IPS-15b (cell line): ENCODE data around the gene HINFP.

Experiments used
- H3K27me3 ChIP-seq: one replicate; pipeline ENCODE4 v1.6.1; 2013; ENCODE audit warnings: low read length; ENCODE audit not compliant: control insufficient read depth, insufficient read depth
- H3K36me3 ChIP-seq: one replicate; pipeline ENCODE4 v1.6.1; 2013; ENCODE audit warnings: low read length; ENCODE audit not compliant: control insufficient read depth, insufficient read depth
- H3K4me1 ChIP-seq: one replicate; pipeline ENCODE4 v1.6.1; 2013; ENCODE audit warnings: mild to moderate bottlenecking, low read length; ENCODE audit not compliant: control insufficient read depth, insufficient read depth
- H3K4me3 ChIP-seq: one replicate; pipeline ENCODE4 v1.5.1; 2013; ENCODE audit warnings: low read depth, low read length
- H3K9ac ChIP-seq: one replicate; pipeline ENCODE4 v1.6.1; 2013; ENCODE audit warnings: low read depth, mild to moderate bottlenecking, low read length
- H3K9me3 ChIP-seq: one replicate; pipeline ENCODE4 v1.6.1; 2013; ENCODE audit warnings: mild to moderate bottlenecking, low read length; ENCODE audit not compliant: control insufficient read depth, insufficient read depth

Gene HINFP

DNA sequence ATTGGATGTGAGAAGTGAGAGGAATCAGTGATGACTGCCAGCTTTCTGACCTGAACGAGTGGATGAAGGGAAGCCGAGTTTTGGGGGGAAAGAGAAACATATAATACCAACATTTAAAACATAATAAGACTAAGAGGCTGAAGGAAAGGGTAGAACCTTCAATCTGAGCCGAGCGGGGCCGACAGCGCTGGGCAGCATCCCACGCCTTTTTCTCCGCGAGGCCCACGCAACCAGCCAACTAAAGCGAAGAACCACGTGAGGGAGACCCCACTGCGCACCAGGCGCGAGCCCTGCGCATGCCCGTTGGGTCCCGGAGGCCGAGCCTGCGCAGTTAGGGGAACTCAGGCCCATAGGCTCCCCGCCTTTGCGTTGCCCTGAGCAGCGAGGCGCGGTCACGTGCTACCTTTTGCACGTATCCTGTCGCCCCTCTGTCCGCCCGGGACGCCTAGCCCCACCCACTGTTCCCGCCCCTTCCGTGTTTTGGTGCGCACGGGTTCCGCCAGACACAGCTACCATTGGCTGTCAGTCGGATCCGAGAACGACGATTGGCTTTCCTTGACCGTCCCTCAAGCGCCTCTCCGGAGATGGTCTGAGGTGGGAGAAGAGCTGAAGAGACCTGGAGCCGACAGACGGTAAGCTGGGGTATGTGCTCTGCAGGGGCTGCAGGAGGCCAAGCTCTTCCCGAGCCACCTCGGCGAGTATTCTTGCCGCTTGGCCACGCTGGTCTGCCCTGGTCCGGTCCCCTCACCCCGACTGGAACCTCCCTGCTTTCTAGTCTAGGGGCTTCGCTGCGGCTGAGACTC, at the start of gene HINFP:
Gene HINFP, plus strand, starts transcription at position 573 of the 803 bp plus-strand sequence. CDS start 5,365 bp downstream, outside the sequence.
- peak within 1 kb of the TSS; percentile 99 for H3K4me3 ChIP-seq
- no peaks in the 10 kb centered on the region for H3K27me3 ChIP-seq
- H3K4me1 ChIP-seq = peaks cover 7% of the 10 kb centered on the region
- H3K36me3 ChIP-seq = peaks cover under 1% of the 10 kb centered on the region
- H3K9me3 ChIP-seq = no peaks in the 10 kb centered on the region
- H3K9ac ChIP-seq = peak within 1 kb of the TSS; percentile 70

GRCh38 chr11:119077839-119078238, 43.5 kb upstream of the HINFP start:
- no peak overlapping the region for H3K9ac ChIP-seq
- no peaks in the 10 kb centered on the region for H3K4me1 ChIP-seq
- no peaks in the 10 kb centered on the region for H3K9me3 ChIP-seq
- peaks cover 47% of the 10 kb centered on the region for H3K36me3 ChIP-seq
- no peaks in the 10 kb centered on the region for H3K27me3 ChIP-seq
- H3K4me3 ChIP-seq = no peak overlapping the region

- no peaks in the 10 kb centered on the region for H3K4me1 ChIP-seq
- no peaks in the 10 kb centered on the region for H3K27me3 ChIP-seq
- H3K9me3 ChIP-seq = no peaks in the 10 kb centered on the region
- no peak overlapping the region for H3K4me3 ChIP-seq
- H3K9ac ChIP-seq = no peak overlapping the region
- H3K36me3 ChIP-seq = peaks cover 42% of the 10 kb centered on the region
Measured at GRCh38 chr11:119078675-119079420, 42.5 kb upstream of the HINFP start.

DNA sequence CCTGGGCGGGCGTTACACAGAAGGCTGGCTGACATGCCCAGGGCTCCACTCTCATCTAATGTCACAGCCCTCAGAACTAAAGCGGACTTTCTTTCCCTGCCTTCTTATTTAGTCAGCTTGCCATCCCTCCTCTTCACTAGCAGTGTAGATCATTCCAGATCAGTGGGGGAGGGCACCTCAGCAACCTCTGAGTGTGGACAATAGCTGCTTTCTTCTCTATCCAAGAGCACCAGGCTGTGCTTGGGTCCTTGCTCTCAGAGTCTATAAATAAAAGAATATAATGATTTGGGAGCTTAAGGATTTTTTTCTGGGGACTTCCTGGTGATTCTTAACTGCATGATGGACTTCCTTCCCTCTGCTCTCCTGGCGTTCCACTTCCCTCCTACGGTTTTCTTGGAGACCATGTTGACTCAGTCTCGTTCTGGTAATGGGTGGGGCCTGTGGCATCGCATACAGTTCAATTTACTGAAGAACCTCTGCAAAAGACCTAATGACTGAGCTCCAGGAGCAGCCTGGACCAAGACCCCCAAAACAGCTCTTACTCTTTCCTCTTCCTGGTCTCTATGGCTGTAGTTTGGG, 39.6 kb upstream of the HINFP start:
- H3K4me3 ChIP-seq = no peak overlapping the region
- no peaks in the 10 kb centered on the region for H3K4me1 ChIP-seq
- H3K9ac ChIP-seq = no peak overlapping the region
- no peaks in the 10 kb centered on the region for H3K9me3 ChIP-seq
- peaks cover 37% of the 10 kb centered on the region for H3K36me3 ChIP-seq
- H3K27me3 ChIP-seq = no peaks in the 10 kb centered on the region

GRCh38 chr11:119084663-119085436, 36.5 kb upstream of the HINFP start, which contains the start of gene HMBS:
TSS of gene HMBS (plus strand) at chr11:119084881. CDS start at chr11:119085034, 153 bp downstream.
- Histone ChIP-seq H3K4me1 (no peaks in the 10 kb centered on the region), H3K9ac (peak within 1 kb of the TSS; percentile 98), H3K4me3 (peak within 1 kb of the TSS; percentile 83)

DNA sequence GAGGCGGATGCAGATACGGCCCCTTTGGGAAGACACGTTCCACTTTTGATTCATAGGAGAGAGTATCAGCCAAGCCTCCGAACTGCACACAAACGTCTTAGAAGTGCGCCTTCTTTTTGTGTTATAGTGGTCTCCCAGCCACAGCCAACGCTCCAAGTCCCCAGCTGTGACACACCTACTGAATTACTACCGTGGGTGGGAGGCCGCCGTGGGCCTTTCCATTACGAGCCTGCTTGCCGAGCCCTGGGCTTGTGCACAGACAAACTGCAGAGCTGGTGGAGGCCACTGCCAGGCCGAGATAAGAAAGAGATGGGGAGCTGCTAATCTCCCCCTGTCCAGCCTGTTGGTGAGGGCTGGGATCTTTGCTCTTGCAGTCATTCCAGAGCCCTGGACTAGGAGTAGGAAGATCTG, 35.9 kb upstream of the HINFP start:
- H3K4me1 ChIP-seq = no peaks in the 10 kb centered on the region
- no peaks in the 10 kb centered on the region for H3K27me3 ChIP-seq

More at GRCh38 chr11:119084663-119085436, 36.5 kb upstream of the HINFP start, which contains the start of gene HMBS:
- H3K9me3 ChIP-seq = no peaks in the 10 kb centered on the region
- peaks cover 16% of the 10 kb centered on the region for H3K36me3 ChIP-seq
- no peaks in the 10 kb centered on the region for H3K27me3 ChIP-seq

GRCh38 chr11:119087123-119087522, 34.3 kb upstream of the HINFP start:
- no peak overlapping the region for H3K9ac ChIP-seq
- H3K4me3 ChIP-seq = no peak overlapping the region
- H3K36me3 ChIP-seq = peaks cover 6% of the 10 kb centered on the region
- no peaks in the 10 kb centered on the region for H3K9me3 ChIP-seq
- H3K27me3 ChIP-seq = no peaks in the 10 kb centered on the region
- peaks cover 2% of the 10 kb centered on the region for H3K4me1 ChIP-seq

More for the DNA sequence above, 35.9 kb upstream of the HINFP start:
- Histone ChIP-seq H3K9ac (peak overlapping the region; percentile 98), H3K9me3 (no peaks in the 10 kb centered on the region), H3K36me3 (peaks cover 15% of the 10 kb centered on the region), H3K4me3 (peak overlapping the region; percentile 83)

DNA sequence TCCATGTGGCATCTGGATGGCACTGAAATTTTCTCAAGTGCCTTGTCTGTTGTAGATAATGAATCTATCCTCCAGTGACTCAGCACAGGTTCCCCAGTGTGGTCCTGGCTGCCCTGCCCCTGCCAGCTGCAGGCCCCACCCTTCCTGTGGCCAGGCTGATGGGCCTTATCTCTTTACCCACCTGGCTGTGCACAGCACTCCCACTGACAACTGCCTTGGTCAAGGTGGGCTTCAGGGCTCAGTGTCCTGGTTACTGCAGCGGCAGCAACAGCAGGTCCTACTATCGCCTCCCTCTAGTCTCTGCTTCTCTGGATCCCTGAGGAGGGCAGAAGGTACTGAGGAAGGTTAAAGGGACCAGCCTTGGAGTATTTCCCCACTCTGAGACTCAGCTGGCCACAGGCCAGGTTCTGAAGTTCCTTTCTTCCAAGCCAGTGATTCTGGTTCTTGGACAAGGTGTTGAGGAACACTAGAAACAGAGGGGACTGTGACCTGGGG, 33.6 kb upstream of the HINFP start:
- no peaks in the 10 kb centered on the region for H3K9me3 ChIP-seq
- peaks cover 2% of the 10 kb centered on the region for H3K4me1 ChIP-seq
- H3K27me3 ChIP-seq = no peaks in the 10 kb centered on the region
- H3K9ac ChIP-seq = no peak overlapping the region
- peaks cover 6% of the 10 kb centered on the region for H3K36me3 ChIP-seq
- H3K4me3 ChIP-seq = no peak overlapping the region

DNA sequence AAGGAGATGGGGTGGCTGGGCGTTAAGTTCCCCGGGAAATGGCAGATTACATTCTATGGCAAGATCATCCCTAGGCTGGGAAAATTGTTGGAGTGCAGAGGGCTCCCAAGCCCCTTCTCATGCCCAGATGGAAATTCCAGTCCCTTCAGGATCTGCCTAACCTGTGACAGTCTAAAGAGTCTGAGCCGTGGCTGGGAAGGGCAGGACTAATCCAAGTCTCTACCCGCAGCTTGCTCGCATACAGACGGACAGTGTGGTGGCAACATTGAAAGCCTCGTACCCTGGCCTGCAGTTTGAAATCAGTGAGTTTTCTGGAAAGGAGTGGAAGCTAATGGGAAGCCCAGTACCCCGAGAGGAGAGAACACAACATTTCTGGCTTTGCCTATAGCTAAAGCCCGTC, 33.0 kb upstream of the HINFP start:
- peaks cover 7% of the 10 kb centered on the region for H3K4me1 ChIP-seq
- H3K36me3 ChIP-seq = peaks cover 10% of the 10 kb centered on the region
- no peak overlapping the region for H3K4me3 ChIP-seq
- H3K9ac ChIP-seq = no peak overlapping the region
- H3K9me3 ChIP-seq = no peaks in the 10 kb centered on the region
- no peaks in the 10 kb centered on the region for H3K27me3 ChIP-seq

GRCh38 chr11:119089319-119089718, 32.1 kb upstream of the HINFP start:
- H3K9ac ChIP-seq = no peak overlapping the region
- H3K4me3 ChIP-seq = no peak overlapping the region
- H3K36me3 ChIP-seq = peaks cover 10% of the 10 kb centered on the region
- H3K4me1 ChIP-seq = peaks cover 7% of the 10 kb centered on the region
- H3K27me3 ChIP-seq = no peaks in the 10 kb centered on the region
- no peaks in the 10 kb centered on the region for H3K9me3 ChIP-seq

DNA sequence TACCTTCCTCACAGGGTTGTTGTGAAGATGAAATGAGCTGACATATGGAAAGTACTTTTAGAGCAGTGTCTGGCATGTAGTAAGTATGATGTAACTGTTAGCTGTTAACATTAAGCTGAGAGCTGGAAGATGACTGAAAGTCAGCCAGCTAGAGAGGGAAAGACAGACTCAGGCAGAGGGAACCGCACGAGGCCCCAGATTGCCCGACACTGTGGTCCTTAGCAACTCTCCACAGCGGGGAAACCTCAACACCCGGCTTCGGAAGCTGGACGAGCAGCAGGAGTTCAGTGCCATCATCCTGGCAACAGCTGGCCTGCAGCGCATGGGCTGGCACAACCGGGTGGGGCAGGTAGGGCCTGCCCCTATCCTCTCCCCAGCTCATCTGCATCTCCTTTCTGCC, 30.2 kb upstream of the HINFP start:
- Histone ChIP-seq H3K36me3 (peaks cover 10% of the 10 kb centered on the region), H3K27me3 (no peaks in the 10 kb centered on the region), H3K9ac (no peak overlapping the region), H3K4me1 (peaks cover 7% of the 10 kb centered on the region), H3K9me3 (no peaks in the 10 kb centered on the region), H3K4me3 (no peak overlapping the region)
